ENCODE measurements around the gene SLC38A3.

- TF ChIP-seq CTCF (IDR thresholded peaks at IDR 0.05; ENCODE audit: insufficient read depth, low read length) = no peak
- no peak for TF ChIP-seq GABPA (IDR thresholded peaks at IDR 0.05; ENCODE audit: low read depth)
These were observed 46.1 kb downstream of the SLC38A3 start for GRCh38 chr3:50251220-50251619.

Data from HL-60 (cell line).